WERI-Rb-1 (cell line): ENCODE results near the gene SLC16A6.

ENCODE experiments used
- DNase-seq: peaks from one replicate; pipeline ENCODE4 v3.0.0-alpha.2; 2020
- H3K27ac ChIP-seq: fragments of 250-450 bp; sonication (Bioruptor Pico); 2 replicates; pipeline ENCODE4 v1.5.1; 2020; ENCODE audit warnings: mild to moderate bottlenecking, moderate library complexity
- H3K27me3 ChIP-seq: fragments of 250-450 bp; sonication (Bioruptor Pico); 2 replicates; pipeline ENCODE4 v1.5.1; 2021; ENCODE audit warnings: mild to moderate bottlenecking, low read depth, moderate library complexity; ENCODE audit not compliant: insufficient read depth, severe bottlenecking
- H3K36me3 ChIP-seq: fragments of 250-450 bp; sonication (Bioruptor Pico); 2 replicates; pipeline ENCODE4 v1.5.1; 2020; ENCODE audit warnings: mild to moderate bottlenecking, moderate library complexity
- H3K4me3 ChIP-seq: 2 replicates; pipeline ENCODE4 v1.5.1; 2011; ENCODE audit warnings: low read depth, mild to moderate bottlenecking, control low read depth, low read length
- H3K9me3 ChIP-seq: fragments of 250-450 bp; sonication (Bioruptor Pico); 2 replicates; pipeline ENCODE4 v1.5.1; 2021; ENCODE audit warnings: mild to moderate bottlenecking, moderate library complexity; ENCODE audit not compliant: severe bottlenecking
- TF ChIP-seq, protein P1 (sequence below): IDR thresholded peaks from 2 replicates; pipeline ENCODE4 v1.5.1; 2011; ENCODE audit warnings: low read depth, mild to moderate bottlenecking, control low read depth, inconsistent platforms, low read length

The SLC16A6 gene

DNA sequence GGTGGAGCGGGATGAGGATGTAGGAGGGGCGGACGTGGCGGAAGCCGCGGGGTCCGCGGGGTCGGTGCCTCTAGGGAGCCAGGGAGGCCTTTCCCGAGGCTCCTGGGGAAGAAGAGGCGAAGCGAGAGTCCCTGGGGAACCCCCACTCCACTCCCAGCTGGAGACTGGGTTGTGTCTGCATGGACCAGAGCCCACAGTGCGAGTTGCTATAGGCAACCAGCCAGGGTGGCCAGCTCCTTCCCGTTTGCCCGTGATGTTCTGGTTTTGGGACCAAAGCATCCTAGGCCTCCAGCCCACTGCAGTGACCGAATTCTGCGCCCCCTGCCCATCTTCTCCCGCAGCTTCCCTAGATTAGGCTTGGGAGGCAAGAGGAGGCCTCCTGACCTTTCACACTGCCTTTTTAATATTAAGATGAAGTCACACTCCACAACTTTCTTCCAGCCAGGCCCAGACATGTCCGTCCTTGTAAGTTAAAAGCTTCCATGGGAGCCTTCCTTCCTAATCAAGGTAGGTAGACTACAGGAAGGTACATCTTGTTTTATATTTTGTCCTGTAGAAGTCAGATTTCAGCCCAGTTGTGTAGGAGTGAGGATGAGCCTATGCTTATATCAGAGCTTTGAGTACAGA is 42.6 kb downstream of the SLC16A6 start:
- Histone ChIP-seq H3K9me3 (no peaks in the 10 kb centered on the region), H3K36me3 (peaks cover 20% of the 10 kb centered on the region), H3K27me3 (no peaks in the 10 kb centered on the region), H3K4me3 (peak overlapping the region; percentile 67), H3K27ac (peak overlapping the region; percentile 88)
- TF ChIP-seq, protein P1, sequence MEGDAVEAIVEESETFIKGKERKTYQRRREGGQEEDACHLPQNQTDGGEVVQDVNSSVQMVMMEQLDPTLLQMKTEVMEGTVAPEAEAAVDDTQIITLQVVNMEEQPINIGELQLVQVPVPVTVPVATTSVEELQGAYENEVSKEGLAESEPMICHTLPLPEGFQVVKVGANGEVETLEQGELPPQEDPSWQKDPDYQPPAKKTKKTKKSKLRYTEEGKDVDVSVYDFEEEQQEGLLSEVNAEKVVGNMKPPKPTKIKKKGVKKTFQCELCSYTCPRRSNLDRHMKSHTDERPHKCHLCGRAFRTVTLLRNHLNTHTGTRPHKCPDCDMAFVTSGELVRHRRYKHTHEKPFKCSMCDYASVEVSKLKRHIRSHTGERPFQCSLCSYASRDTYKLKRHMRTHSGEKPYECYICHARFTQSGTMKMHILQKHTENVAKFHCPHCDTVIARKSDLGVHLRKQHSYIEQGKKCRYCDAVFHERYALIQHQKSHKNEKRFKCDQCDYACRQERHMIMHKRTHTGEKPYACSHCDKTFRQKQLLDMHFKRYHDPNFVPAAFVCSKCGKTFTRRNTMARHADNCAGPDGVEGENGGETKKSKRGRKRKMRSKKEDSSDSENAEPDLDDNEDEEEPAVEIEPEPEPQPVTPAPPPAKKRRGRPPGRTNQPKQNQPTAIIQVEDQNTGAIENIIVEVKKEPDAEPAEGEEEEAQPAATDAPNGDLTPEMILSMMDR, result no peak
- DNase-seq, result no peak

DNA sequence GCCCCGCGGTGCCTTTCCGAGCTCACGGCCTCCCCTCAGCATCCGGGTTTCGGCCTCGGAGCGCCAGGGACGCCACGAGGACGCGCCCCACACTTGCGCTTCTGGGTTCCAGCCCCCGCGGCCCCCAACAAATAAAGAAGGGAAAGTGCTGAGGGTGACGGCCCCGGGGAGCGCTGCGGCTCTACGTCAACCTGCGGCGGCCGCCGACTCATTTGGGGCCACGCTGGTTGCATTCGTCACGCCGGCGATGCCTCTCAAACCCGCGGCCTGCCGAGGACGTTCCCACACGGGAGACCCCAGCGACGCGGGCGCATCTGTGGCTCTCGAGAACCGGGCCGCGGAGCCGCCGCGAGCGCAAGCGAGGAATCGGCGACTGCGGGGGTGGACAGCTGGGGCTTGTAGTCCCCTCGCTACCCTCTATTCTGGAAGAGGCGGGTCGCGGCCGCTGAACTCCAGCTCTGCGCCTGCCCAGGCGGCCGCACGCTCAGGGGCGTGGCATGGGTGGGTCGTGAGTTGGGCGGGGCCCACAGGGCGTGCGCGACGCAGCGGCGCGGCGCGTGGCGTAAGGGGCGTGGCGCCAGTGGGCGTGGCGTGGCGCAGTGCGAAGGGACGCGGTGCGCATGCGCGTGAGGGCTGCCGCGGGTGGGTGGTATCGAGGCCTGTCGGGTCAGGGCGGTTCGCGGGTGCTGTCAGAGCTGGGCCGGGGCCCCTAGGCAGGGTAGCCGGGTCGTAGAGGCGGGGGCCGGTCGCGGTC is 43.3 kb downstream of the SLC16A6 start, which contains the start of gene AMZ2:
TSS of gene AMZ2 (plus strand) at position 599 of the 754 bp plus-strand sequence. CDS start 2,145 bp downstream, outside the sequence.
- Histone ChIP-seq H3K27me3 (no peaks in the 10 kb centered on the region), H3K36me3 (peaks cover 13% of the 10 kb centered on the region), H3K27ac (peak within 1 kb of the TSS; percentile 88), H3K9me3 (no peaks in the 10 kb centered on the region), H3K4me3 (peak within 1 kb of the TSS; percentile 67)
- peak; percentile 98 for DNase-seq
- TF ChIP-seq, protein P1, result no peak

DNA sequence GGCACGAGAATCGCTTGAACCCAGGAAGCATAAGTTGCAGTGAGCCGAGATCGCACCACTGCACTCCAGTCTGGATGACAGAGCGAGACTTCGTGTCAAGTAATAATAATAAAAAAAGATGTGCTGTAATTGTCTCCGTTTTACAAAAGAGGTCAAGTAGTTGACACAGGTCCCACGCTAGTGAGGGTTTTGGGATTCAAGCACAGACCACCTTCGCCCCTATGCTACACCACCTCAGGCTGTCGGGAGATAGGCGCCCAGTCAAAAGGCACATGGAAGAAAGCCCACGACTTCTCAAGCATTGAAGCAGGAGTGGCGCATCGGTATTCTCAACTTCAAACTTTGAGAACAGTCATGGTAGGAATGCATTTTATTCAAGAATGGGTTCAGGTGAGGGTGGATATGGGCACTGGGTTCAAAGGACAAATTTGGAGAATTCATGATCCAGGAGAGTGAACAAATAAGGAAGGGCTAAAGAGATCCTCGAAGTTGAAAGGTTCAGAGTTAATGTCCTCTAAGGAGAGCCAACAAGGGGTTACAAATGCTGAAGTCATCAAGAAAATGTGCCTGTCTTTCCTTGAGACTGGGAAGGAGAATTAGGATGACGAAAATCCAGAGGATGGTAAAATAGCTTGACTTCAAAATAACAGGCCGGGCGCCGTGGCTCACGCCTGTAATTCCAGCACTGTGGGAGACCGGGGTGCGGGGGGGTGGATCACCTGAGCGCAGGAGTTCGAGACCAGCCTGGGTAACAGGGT is 44.5 kb downstream of the SLC16A6 start:
- H3K27ac ChIP-seq, result no peak overlapping the region
- no peak for DNase-seq
- peaks cover 7% of the 10 kb centered on the region for H3K36me3 ChIP-seq
- TF ChIP-seq, protein P1, result no peak
- H3K4me3 ChIP-seq, result no peak overlapping the region
- H3K27me3 ChIP-seq, result no peaks in the 10 kb centered on the region
- H3K9me3 ChIP-seq, result no peaks in the 10 kb centered on the region

DNA sequence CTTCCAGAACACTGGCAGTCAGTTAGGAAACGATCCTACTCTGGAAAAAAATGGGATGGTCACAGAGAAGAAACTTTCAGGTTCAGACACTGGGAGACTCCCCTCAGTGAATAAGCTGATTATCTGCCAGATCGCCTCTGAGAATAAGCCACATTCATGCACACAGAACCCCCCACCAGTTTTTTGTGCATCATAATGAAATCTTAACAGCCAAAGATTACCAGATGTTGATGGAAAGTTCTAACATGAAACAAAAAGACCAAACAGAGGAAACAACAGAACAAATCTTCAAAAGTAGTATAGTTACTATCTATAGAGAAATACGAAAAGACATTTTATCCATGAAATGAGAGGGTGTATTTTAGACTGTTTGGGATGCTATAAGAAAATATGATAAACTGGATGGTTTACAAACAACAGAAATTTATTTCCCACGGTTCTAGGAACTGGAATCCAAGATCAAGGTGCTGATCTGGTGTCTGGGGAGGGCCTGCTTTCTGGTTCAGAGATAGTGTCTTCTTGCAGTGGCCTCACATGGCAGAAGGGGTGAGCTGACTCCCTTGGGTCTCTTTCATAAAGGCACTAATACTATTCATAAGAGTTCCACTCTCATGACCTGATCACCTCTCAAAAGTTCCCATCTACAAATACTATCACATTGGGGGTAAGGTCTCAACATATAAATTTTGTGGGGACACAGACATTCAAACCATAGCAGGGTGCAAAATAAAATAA is 51.1 kb downstream of the SLC16A6 start:
- H3K27ac ChIP-seq, result no peak overlapping the region
- H3K27me3 ChIP-seq, result no peaks in the 10 kb centered on the region
- H3K4me3 ChIP-seq, result no peak overlapping the region; the same call in 1 of the 2 replicates
- no peaks in the 10 kb centered on the region for H3K36me3 ChIP-seq
- no peaks in the 10 kb centered on the region for H3K9me3 ChIP-seq
- TF ChIP-seq, protein P1, result no peak
- DNase-seq, result no peak

DNA sequence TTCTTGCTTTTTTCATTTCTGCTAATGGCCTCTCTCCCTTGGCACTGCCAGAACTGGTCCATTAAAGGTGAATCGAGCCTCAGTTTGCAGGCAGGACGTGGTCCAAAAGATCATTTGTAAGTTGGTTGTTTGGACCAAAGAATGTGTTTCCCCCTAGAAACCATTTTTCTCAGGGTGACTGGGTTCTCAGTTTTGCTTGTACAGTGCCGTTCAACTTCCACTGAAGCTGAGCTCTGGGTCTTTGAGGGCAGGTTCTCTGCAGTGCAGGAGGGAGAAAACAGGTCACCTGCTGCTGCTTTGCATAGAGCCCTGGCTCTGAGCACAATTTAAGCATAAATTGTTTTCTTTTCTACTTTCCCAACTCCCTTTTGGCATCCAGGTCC is 52.1 kb downstream of the SLC16A6 start:
- Histone ChIP-seq H3K4me3 (peak overlapping the region; percentile 7), H3K9me3 (no peaks in the 10 kb centered on the region), H3K27ac (no peak overlapping the region)

More for the DNA sequence above, 52.1 kb downstream of the SLC16A6 start:
- TF ChIP-seq, protein P1, result no peak
- no peaks in the 10 kb centered on the region for H3K27me3 ChIP-seq
- H3K36me3 ChIP-seq, result no peaks in the 10 kb centered on the region
- DNase-seq, result no peak
